Panc1 (cell line): ENCODE data around the gene AGPAT3. TPM values are rescaled to one million over a fixed set of nuclear protein-coding genes. Genes with fewer than 3 reads are reported as not detected.

Experiments used
- ATAC-seq: fragments of 200-7000 bp; cut with Tn5 transposase; 2 replicates; pipeline ENCODE4 v1.9.1; 2020; ENCODE audit warnings: mild to moderate bottlenecking, moderate library complexity
- BruUV-seq: library from RNA; stranded (reverse); fragments of 400-500 nt; replicated peaks from 2 replicates; lab custom pipeline; 2021; lab: Mats Ljungman, UMichigan
- CTCF ChIA-PET: fragments of 300-600 bp; sonication (Branson Sonifier 250); formaldehyde crosslinking; loops from one replicate; lab custom pipeline; 2022; ENCODE audit warnings: antibody characterized with exemption; lab: Charles Lee
- POLR2A ChIA-PET: fragments of 300-600 bp; sonication (Branson Sonifier 250); formaldehyde crosslinking; loops from one replicate; lab custom pipeline; 2022; ENCODE audit warnings: antibody characterized with exemption; lab: Charles Lee
- DNase-seq: peaks from one replicate; pipeline ENCODE4 v3.0.0-alpha.2; 2010; ENCODE audit warnings: low read depth, low spot score
- H3K27ac ChIP-seq: 2 replicates; pipeline ENCODE4 v1.5.1; 2011; ENCODE audit warnings: mild to moderate bottlenecking, low read length, inconsistent platforms
- H3K27me3 ChIP-seq: fragments of 200-500 bp; sonication (Bioruptor generic); 2 replicates; pipeline ENCODE4 v1.6.0; 2014; ENCODE audit warnings: low read length, inconsistent platforms; ENCODE audit not compliant: control insufficient read depth, insufficient read depth
- H3K36me3 ChIP-seq: fragments of 200-500 bp; sonication (Bioruptor generic); 2 replicates; pipeline ENCODE4 v1.5.1; 2014; ENCODE audit warnings: inconsistent platforms, mild to moderate bottlenecking, low read length, moderate library complexity; ENCODE audit not compliant: control insufficient read depth, insufficient read depth
- H3K4me1 ChIP-seq: 2 replicates; pipeline ENCODE4 v1.5.1; 2011; ENCODE audit warnings: inconsistent platforms, mild to moderate bottlenecking, low read length, moderate library complexity; ENCODE audit not compliant: control insufficient read depth, insufficient read depth
- H3K4me3 ChIP-seq, 2 experiments: 2 replicates each; pipeline ENCODE4 v1.5.1; 2011 to 2012; ENCODE audit warnings: low read depth in 2 of 2, low read length in 2 of 2, mild to moderate bottlenecking in 2 of 2, inconsistent platforms in 1 of 2, moderate library complexity in 1 of 2
- H3K9me3 ChIP-seq: fragments of 200-500 bp; sonication (Bioruptor generic); 2 replicates; pipeline ENCODE4 v1.5.1; 2014; ENCODE audit warnings: low read depth, mild to moderate bottlenecking, inconsistent platforms, low read length, moderate library complexity; ENCODE audit not compliant: control insufficient read depth, insufficient read depth
- CTCF ChIP-seq: fragments of 450-650 bp; IDR thresholded peaks from 2 replicates; pipeline ENCODE4 v1.5.1; 2017; ENCODE audit warnings: mild to moderate bottlenecking
- POLR2AphosphoS5 ChIP-seq: IDR thresholded peaks from 2 replicates; pipeline ENCODE4 v1.6.1; 2012; ENCODE audit warnings: mild to moderate bottlenecking, low read depth, low read length, moderate library complexity
- REST ChIP-seq, 2 experiments: IDR thresholded peaks; 2 replicates each; pipeline ENCODE4 v1.6.1; 2011 to 2012; ENCODE audit warnings: low read depth in 2 of 2, control low read depth in 1 of 2, low read length in 1 of 2, mild to moderate bottlenecking in 1 of 2, moderate library complexity in 1 of 2; ENCODE audit not compliant: insufficient read depth in 1 of 2
- SIN3A ChIP-seq: IDR thresholded peaks from 2 replicates; pipeline ENCODE4 v1.6.1; 2012; ENCODE audit warnings: low read depth, mild to moderate bottlenecking, low read length, moderate library complexity, borderline replicate concordance; ENCODE audit not compliant: insufficient read depth
- TCF7L2 ChIP-seq: IDR thresholded peaks from 2 replicates; pipeline ENCODE4 v1.6.1; 2011; ENCODE audit warnings: mild to moderate bottlenecking, low read depth, low read length, inconsistent platforms
- in situ Hi-C: cut with HindIII; loops from 2 replicates; pipeline ENCODE4 v1.10.0; 2016; ENCODE audit warnings: low sequenced_read_pairs, low pct_unique_long_range_greater_than_20kb
- intact Hi-C: fragments of 100-400 bp; cut with micrococcal nuclease; formaldehyde crosslinking; loops from one replicate; pipeline ENCODE4 v1.10.0; 2022; ENCODE audit not compliant: unreplicated experiment
- total RNA-seq: library from RNA; stranded (reverse); gene quantifications from one replicate; pipeline ENCODE4 v1.2.1, GENCODE V29; 2021; ENCODE audit not compliant: unreplicated experiment

AGPAT3 gene
- total RNA-seq, 1 experiment from 2014 or later: 40.1 TPM

DNA sequence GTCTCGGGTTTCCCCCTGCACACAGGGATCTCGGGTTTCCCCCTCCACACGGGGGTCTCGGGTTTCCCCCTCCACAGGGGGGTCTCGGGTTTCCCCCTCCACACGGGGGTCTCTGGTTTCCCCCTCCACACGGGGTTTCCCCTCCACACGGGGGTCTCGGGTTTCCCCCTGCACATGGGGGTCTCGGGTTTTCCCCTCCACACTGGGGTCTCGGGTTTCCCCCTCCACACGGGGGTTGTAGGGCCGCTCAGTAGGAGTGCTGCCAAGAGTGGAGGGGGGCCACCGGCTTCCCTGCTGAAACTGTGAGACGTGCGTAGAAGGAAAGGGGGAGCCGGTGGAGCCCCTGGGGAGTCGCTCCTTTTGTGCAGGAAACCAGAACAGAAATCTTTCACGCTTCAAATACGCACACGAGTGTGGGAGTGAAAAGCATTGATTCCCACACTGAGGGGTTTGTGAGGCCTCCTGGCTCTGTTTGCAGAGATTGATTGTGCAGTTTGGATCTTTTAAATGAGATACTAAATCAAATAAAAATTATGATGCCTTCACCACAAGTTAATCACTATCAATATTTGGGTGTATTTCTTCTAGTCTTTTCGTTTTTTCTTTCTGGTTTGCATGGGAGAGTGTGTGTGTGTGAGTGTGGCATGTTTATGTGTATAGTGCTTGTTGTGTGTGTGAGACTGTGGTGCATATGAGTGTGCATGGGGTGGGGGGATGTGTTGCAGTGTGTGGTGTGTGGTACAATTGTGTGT lies 92.8 kb downstream of the AGPAT3 start:
- ATAC-seq (no peak), DNase-seq (no peak)
- BruUV-seq: no TSS peak
- POLR2A ChIA-PET: no interaction called here
- TF ChIP-seq TCF7L2 (no peak), SIN3A (no peak), POLR2AphosphoS5 (no peak), CTCF (no peak), REST (IDR thresholded peaks at IDR 0.05; ENCODE audit: insufficient read depth in 1 of 2, low read depth in 2 of 2, low read length in 1 of 2) (no peak)
- no peaks in the 10 kb centered on the region for H3K27me3 ChIP-seq
- H3K36me3 ChIP-seq: no peaks in the 10 kb centered on the region
- H3K27ac ChIP-seq: no peak overlapping the region
- intact Hi-C loops: no loop called here
- CTCF ChIA-PET: no interaction called here
- in situ Hi-C loops: no loop called here
- H3K4me3 ChIP-seq: no peak overlapping the region
- no peaks in the 10 kb centered on the region for H3K9me3 ChIP-seq
- no peaks in the 10 kb centered on the region; the same call in 1 of the 2 replicates for H3K4me1 ChIP-seq

GRCh38 chr21:43958364-43959158 lies 93.5 kb downstream of the AGPAT3 start:
- intact Hi-C loops: no loop called here
- POLR2A ChIA-PET: no interaction called here

More at GRCh38 chr21:43958364-43959158, 93.5 kb downstream of the AGPAT3 start:
- BruUV-seq: no TSS peak
- no peak for ATAC-seq
- H3K27me3 ChIP-seq: no peaks in the 10 kb centered on the region
- TF ChIP-seq CTCF (no peak), SIN3A (no peak), REST (IDR thresholded peaks at IDR 0.05; ENCODE audit: insufficient read depth in 1 of 2, low read depth in 2 of 2, low read length in 1 of 2) (no peak), TCF7L2 (no peak), POLR2AphosphoS5 (no peak)
- no peak for DNase-seq
- CTCF ChIA-PET: no interaction called here
- H3K4me3 ChIP-seq: no peak overlapping the region
- no peaks in the 10 kb centered on the region; the same call in 1 of the 2 replicates for H3K4me1 ChIP-seq
- no peaks in the 10 kb centered on the region for H3K36me3 ChIP-seq
- in situ Hi-C loops: no loop called here
- no peak overlapping the region for H3K27ac ChIP-seq
- H3K9me3 ChIP-seq: no peaks in the 10 kb centered on the region
